ENCODE results near the gene CIB2.

Gene CIB2

GRCh38 chr15:78127882-78128281, 3.4 kb downstream of the CIB2 start:
- Histone ChIP-seq H3K14ac (ENCODE audit: low read length) (no peak overlapping the region), H2AK5ac (ENCODE audit: low read depth, low read length) (no peak overlapping the region), H3K9ac (ENCODE audit: low read depth, low read length, poor library complexity) (no peak overlapping the region), H3K36me3 (replicated peaks in 1 of 2; ENCODE audit: control insufficient read depth in 2 of 2, insufficient read depth in 2 of 2, low read length in 2 of 2) (peaks cover 0 to 1% of the 10 kb centered on the region in 2 donors), H2BK5ac (ENCODE audit: low read length) (no peak overlapping the region), H3K27me3 (ENCODE audit: control insufficient read depth in 3 of 3, insufficient read depth in 3 of 3, low read depth in 1 of 3, low read length in 3 of 3) (no peaks in the 10 kb centered on the region), H3K23ac (ENCODE audit: low read depth, low read length, poor library complexity) (no peak overlapping the region), H3K9me3 (replicated peaks in 1 of 2; ENCODE audit: control insufficient read depth in 2 of 2, insufficient read depth in 1 of 2, low read depth in 1 of 2, low read length in 2 of 2) (no peaks in the 10 kb centered on the region), H3K4me2 (ENCODE audit: insufficient read depth, low read length, poor library complexity, severe bottlenecking) (no peak overlapping the region), H2BK12ac (ENCODE audit: low read length) (no peak overlapping the region), H4K8ac (ENCODE audit: low read depth, low read length) (no peak overlapping the region), H3K18ac (ENCODE audit: low read length) (no peak overlapping the region), H3K4me3 (ENCODE audit: low read length in 2 of 2) (no peak overlapping the region), H3K79me1 (ENCODE audit: low read depth, low read length) (peaks cover 2% of the 10 kb centered on the region), H2BK120ac (ENCODE audit: low read depth, low read length) (no peak overlapping the region), H4K91ac (ENCODE audit: low read depth, low read length, poor library complexity) (no peak overlapping the region), H2BK15ac (ENCODE audit: low read length) (no peak overlapping the region), H3K27ac (replicated peaks; ENCODE audit: low read length) (no peak overlapping the region), H2AFZ (ENCODE audit: low read length) (no peak overlapping the region), H3K4ac (ENCODE audit: low read length) (no peak overlapping the region), H3K4me1 (ENCODE audit: control insufficient read depth in 2 of 2, insufficient read depth in 1 of 2, low read depth in 1 of 2, low read length in 2 of 2) (peaks cover 5 to 13% of the 10 kb centered on the region in 2 donors)
- WGBS, 2 donors (ENCODE audit: extremely low coverage in 2 of 2, insufficient read length in 2 of 2, insufficient replicate concordance in 1 of 2) = no CpG with 5 or more reads among the region's 2 CpGs
- DNase-seq (ENCODE audit: low spot score) = no peak

- DNase-seq (ENCODE audit: low spot score) = no peak
- Histone ChIP-seq H3K9ac (ENCODE audit: low read depth, low read length, poor library complexity) (no peak overlapping the region), H3K4me2 (ENCODE audit: insufficient read depth, low read length, poor library complexity, severe bottlenecking) (no peak overlapping the region), H3K4me3 (ENCODE audit: low read length in 2 of 2) (no peak overlapping the region), H3K14ac (ENCODE audit: low read length) (no peak overlapping the region), H2BK15ac (ENCODE audit: low read length) (no peak overlapping the region), H2AK5ac (ENCODE audit: low read depth, low read length) (no peak overlapping the region), H3K36me3 (replicated peaks in 1 of 2; ENCODE audit: control insufficient read depth in 2 of 2, insufficient read depth in 2 of 2, low read length in 2 of 2) (peaks cover 0 to 1% of the 10 kb centered on the region in 2 donors), H3K23ac (ENCODE audit: low read depth, low read length, poor library complexity) (no peak overlapping the region), H4K8ac (ENCODE audit: low read depth, low read length) (no peak overlapping the region), H3K4ac (ENCODE audit: low read length) (no peak overlapping the region), H2BK12ac (ENCODE audit: low read length) (no peak overlapping the region), H3K4me1 (ENCODE audit: control insufficient read depth in 2 of 2, insufficient read depth in 1 of 2, low read depth in 1 of 2, low read length in 2 of 2) (peaks cover 0 to 17% of the 10 kb centered on the region in 2 donors), H3K18ac (ENCODE audit: low read length) (no peak overlapping the region), H4K91ac (ENCODE audit: low read depth, low read length, poor library complexity) (no peak overlapping the region), H3K27me3 (ENCODE audit: control insufficient read depth in 3 of 3, insufficient read depth in 3 of 3, low read depth in 1 of 3, low read length in 3 of 3) (no peaks in the 10 kb centered on the region), H3K79me1 (ENCODE audit: low read depth, low read length) (peaks cover 2% of the 10 kb centered on the region), H2BK120ac (ENCODE audit: low read depth, low read length) (no peak overlapping the region), H2BK5ac (ENCODE audit: low read length) (no peak overlapping the region), H3K27ac (replicated peaks; ENCODE audit: low read length) (no peak overlapping the region), H3K9me3 (replicated peaks in 1 of 2; ENCODE audit: control insufficient read depth in 2 of 2, insufficient read depth in 1 of 2, low read depth in 1 of 2, low read length in 2 of 2) (no peaks in the 10 kb centered on the region), H2AFZ (ENCODE audit: low read length) (no peak overlapping the region)
- no CpG with 5 or more reads among the region's 3 CpGs for WGBS, 2 donors (ENCODE audit: extremely low coverage in 2 of 2, insufficient read length in 2 of 2, insufficient replicate concordance in 1 of 2)
Measured at GRCh38 chr15:78125267-78125666, 6.0 kb downstream of the CIB2 start.

- no peak overlapping the region for H3K27ac ChIP-seq (replicated peaks; ENCODE audit: low read length)
- WGBS, 2 donors (ENCODE audit: extremely low coverage in 2 of 2, insufficient read length in 2 of 2, insufficient replicate concordance in 1 of 2) = no CpG with 5 or more reads among the region's 5 CpGs
- no peak overlapping the region for H3K4ac ChIP-seq (ENCODE audit: low read length)
- H3K4me3 ChIP-seq (ENCODE audit: low read length in 2 of 2) = no peak overlapping the region
- H2BK15ac ChIP-seq (ENCODE audit: low read length) = no peak overlapping the region
- peaks cover 4 to 10% of the 10 kb centered on the region in 2 donors for H3K4me1 ChIP-seq (ENCODE audit: control insufficient read depth in 2 of 2, insufficient read depth in 1 of 2, low read depth in 1 of 2, low read length in 2 of 2)
- no peak for DNase-seq (ENCODE audit: low spot score)
- no peak overlapping the region for H2BK5ac ChIP-seq (ENCODE audit: low read length)
- no peak overlapping the region for H4K91ac ChIP-seq (ENCODE audit: low read depth, low read length, poor library complexity)
- no peak overlapping the region for H3K23ac ChIP-seq (ENCODE audit: low read depth, low read length, poor library complexity)
- no peak overlapping the region for H3K4me2 ChIP-seq (ENCODE audit: insufficient read depth, low read length, poor library complexity, severe bottlenecking)
- no peak overlapping the region for H2AFZ ChIP-seq (ENCODE audit: low read length)
- no peak overlapping the region for H2BK120ac ChIP-seq (ENCODE audit: low read depth, low read length)
- no peak overlapping the region for H4K8ac ChIP-seq (ENCODE audit: low read depth, low read length)
- H3K9me3 ChIP-seq (replicated peaks in 1 of 2; ENCODE audit: control insufficient read depth in 2 of 2, insufficient read depth in 1 of 2, low read depth in 1 of 2, low read length in 2 of 2) = no peaks in the 10 kb centered on the region
- H3K9ac ChIP-seq (ENCODE audit: low read depth, low read length, poor library complexity) = no peak overlapping the region
- H3K18ac ChIP-seq (ENCODE audit: low read length) = no peak overlapping the region
- no peak overlapping the region for H2AK5ac ChIP-seq (ENCODE audit: low read depth, low read length)
- H3K36me3 ChIP-seq (replicated peaks in 1 of 2; ENCODE audit: control insufficient read depth in 2 of 2, insufficient read depth in 2 of 2, low read length in 2 of 2) = peaks cover 0 to 1% of the 10 kb centered on the region in 2 donors
- peaks cover 2% of the 10 kb centered on the region for H3K79me1 ChIP-seq (ENCODE audit: low read depth, low read length)
- H2BK12ac ChIP-seq (ENCODE audit: low read length) = no peak overlapping the region
- H3K14ac ChIP-seq (ENCODE audit: low read length) = no peak overlapping the region
- H3K27me3 ChIP-seq (ENCODE audit: control insufficient read depth in 3 of 3, insufficient read depth in 3 of 3, low read depth in 1 of 3, low read length in 3 of 3) = no peaks in the 10 kb centered on the region
Measured at GRCh38 chr15:78120523-78120922, 10.7 kb downstream of the CIB2 start.

- Histone ChIP-seq H2AFZ (ENCODE audit: low read length) (no peak overlapping the region), H3K4me1 (ENCODE audit: control insufficient read depth in 2 of 2, insufficient read depth in 1 of 2, low read depth in 1 of 2, low read length in 2 of 2) (peaks cover 2 to 3% of the 10 kb centered on the region in 2 donors), H3K79me1 (ENCODE audit: low read depth, low read length) (no peaks in the 10 kb centered on the region), H3K14ac (ENCODE audit: low read length) (no peak overlapping the region), H3K27ac (replicated peaks; ENCODE audit: low read length) (no peak overlapping the region), H2BK5ac (ENCODE audit: low read length) (no peak overlapping the region), H2AK5ac (ENCODE audit: low read depth, low read length) (no peak overlapping the region), H2BK120ac (ENCODE audit: low read depth, low read length) (no peak overlapping the region), H3K36me3 (replicated peaks in 1 of 2; ENCODE audit: control insufficient read depth in 2 of 2, insufficient read depth in 2 of 2, low read length in 2 of 2) (no peaks in the 10 kb centered on the region), H3K23ac (ENCODE audit: low read depth, low read length, poor library complexity) (no peak overlapping the region), H2BK15ac (ENCODE audit: low read length) (no peak overlapping the region), H3K9me3 (replicated peaks in 1 of 2; ENCODE audit: control insufficient read depth in 2 of 2, insufficient read depth in 1 of 2, low read depth in 1 of 2, low read length in 2 of 2) (no peaks in the 10 kb centered on the region), H3K4me3 (ENCODE audit: low read length in 2 of 2) (no peak overlapping the region), H3K27me3 (ENCODE audit: control insufficient read depth in 3 of 3, insufficient read depth in 3 of 3, low read depth in 1 of 3, low read length in 3 of 3) (no peaks in the 10 kb centered on the region), H3K4me2 (ENCODE audit: insufficient read depth, low read length, poor library complexity, severe bottlenecking) (no peak overlapping the region), H2BK12ac (ENCODE audit: low read length) (no peak overlapping the region), H3K18ac (ENCODE audit: low read length) (no peak overlapping the region), H3K9ac (ENCODE audit: low read depth, low read length, poor library complexity) (no peak overlapping the region), H3K4ac (ENCODE audit: low read length) (no peak overlapping the region), H4K8ac (ENCODE audit: low read depth, low read length) (no peak overlapping the region), H4K91ac (ENCODE audit: low read depth, low read length, poor library complexity) (no peak overlapping the region)
- no peak for DNase-seq (ENCODE audit: low spot score)
- no CpG with 5 or more reads among the region's 3 CpGs for WGBS, 2 donors (ENCODE audit: extremely low coverage in 2 of 2, insufficient read length in 2 of 2, insufficient replicate concordance in 1 of 2)
Measured at GRCh38 chr15:78112551-78112950, 18.7 kb downstream of the CIB2 start.

Measured in neuronal stem cell (in vitro differentiated cells).